HG03565 (cell line): Measurements from ENCODE around the gene SLC25A34.

Source experiments
- ATAC-seq: cut with Tn5 transposase; IDR thresholded peaks from one replicate; pipeline ENCODE4 v1.9.1; 2021; ENCODE audit warnings: mild to moderate bottlenecking, moderate library complexity; ENCODE audit not compliant: unreplicated experiment

Gene SLC25A34

DNA sequence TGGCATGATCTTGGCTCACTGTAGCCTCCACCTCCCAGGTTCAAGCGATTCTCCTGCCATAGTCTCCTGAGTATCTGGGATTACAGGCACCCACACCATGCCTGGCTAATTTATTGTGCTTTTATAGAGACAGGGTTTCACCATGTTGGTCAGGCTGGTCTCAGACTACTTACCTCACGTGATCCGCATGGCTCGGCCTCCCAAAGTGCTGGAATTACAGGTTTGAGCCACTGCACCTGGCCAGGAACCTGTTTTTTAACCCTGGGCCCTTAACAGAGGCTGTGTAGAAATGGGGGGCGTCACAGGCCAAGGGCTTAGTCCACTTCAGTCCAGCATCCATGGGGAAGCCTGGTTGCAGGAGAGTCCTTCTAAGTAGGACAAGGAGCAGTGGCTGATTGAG lies 31.9 kb downstream of the SLC25A34 start:
- ATAC-seq, result no peak

DNA sequence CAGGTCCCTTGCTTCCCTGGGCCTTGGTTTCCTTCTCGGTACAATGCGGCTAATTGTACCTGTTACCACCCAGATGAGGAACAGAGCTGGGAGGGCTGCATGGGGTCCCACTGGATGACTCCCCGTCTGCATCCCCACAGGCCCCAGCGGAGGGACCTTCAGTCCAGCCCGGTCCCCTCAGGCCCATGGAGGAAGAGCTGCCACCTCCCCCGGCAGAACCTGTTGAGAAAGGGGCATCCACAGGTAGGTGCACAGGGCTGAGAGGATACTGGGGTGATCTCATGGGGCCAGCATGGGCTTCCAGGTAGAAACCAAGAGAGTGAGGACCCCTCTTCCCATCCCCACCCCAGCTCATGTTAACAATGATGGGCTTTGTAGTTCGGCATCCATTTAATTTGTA lies 32.3 kb downstream of the SLC25A34 start:
- no peak for ATAC-seq

DNA sequence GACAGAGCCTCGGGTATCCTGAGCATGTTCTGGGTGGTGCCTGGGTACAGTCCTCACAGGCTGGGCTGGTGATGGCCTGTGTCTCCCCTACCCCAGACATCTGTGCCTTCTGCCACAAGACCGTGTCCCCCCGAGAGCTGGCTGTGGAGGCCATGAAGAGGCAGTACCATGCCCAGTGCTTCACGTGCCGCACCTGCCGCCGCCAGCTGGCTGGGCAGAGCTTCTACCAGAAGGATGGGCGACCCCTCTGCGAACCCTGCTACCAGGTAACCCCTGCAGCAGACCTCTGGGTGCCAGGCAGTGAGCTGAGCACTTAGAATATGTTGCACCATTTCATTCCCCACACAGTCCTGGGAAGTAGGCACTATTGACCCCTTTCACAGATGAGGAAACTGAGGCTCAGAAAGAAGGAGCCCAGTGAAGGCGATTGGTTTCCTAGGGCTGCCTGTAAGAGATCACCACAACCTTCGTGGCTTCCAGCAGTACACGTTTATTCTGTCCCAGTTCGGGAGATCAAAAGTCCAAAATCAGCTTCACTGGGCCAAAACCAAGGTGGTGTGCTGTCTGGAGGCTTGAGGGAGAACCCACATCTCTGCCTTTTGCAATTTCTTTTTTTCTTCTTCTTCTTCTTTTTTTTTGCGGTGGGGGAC lies 34.4 kb downstream of the SLC25A34 start:
- no peak for ATAC-seq

DNA sequence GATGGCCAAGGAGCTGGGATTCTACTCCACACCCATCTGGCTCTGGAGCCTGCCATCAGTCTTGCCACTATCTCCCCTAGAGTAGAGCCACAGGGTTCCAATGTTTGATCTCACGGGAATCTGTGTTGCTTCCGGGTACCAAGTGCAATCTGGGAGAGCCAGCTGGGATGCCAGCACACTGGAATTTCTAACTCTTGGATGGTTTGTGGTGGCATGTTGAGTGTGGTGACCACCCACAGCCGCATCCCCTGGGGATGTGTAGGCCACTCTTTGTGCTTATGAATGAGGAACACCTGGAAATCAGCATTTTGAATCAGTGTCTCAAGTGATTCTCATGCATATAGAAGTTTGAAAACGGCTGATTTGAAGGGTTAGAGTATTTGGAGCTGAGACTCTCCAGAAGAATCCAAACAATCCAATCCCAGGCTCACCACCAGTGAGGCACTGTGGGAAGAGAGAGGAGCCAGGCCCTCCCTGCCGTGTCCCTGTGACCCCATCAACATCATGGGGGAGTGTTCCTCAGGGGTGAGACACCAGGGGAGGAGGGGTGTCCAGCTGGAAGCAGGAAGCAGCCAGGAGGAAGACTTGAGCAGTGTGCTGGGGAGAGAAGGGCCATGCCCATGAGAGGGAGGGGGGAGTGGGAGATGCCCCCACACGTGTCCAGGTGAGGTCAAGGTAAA lies 35.9 kb downstream of the SLC25A34 start:
- no peak for ATAC-seq

DNA sequence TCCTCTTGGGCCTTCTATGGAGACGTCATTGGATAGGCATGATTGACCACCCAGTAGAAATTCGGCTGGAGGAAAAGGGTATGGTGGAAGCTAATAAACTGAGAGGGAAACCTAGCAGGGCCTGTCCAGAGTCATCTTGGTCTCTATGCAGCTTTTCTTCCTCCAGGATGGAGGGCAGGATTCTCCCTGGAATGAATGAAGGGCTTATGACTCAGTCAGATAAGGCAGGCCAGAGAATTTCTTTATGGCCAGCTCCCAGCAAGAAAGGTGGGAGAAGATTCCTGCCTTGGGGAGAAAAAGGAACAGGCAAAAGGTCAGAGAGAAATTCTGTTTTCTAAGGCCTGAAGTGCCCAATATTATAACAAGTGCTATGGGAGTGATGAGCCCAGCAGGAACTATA lies 39.6 kb downstream of the SLC25A34 start:
- no peak for ATAC-seq

DNA sequence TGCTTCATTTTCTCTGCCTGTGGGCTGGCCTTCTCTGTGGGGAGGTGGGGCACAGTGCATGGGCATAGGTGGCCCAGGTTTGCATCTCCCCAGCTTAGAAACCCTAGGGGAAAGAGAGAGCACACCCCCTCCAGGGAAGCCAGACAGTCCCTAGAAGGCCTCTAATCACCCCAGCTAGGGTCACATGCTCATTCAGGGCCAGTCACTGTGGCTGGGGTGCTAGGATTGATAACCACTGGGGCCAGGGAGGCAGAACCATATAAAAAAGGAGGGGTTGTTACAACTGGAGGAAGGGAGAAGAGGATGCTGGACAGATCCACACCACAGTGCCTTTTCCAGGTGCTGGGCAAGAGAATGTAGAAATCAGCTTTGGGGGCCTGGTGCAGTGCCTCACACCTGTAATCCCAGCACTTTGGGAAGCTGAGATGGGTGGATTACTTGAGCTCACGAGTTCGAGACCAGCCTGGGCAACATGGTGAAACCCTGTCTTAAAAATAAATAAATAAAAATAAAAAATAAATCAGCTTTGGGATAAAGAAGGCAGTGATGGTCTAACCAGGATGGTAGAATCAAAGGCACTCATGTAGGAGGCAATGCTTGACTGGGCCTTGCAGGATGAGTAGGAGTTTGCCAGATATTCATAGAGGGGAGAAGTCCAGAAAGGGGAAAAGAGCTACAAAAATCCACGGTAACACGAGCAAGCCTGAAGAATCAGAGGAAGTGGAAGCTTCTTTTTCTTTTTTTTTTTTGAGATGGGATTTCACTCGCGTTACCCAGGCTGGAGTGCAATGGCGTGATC lies 42.0 kb downstream of the SLC25A34 start:
- no peak for ATAC-seq

DNA sequence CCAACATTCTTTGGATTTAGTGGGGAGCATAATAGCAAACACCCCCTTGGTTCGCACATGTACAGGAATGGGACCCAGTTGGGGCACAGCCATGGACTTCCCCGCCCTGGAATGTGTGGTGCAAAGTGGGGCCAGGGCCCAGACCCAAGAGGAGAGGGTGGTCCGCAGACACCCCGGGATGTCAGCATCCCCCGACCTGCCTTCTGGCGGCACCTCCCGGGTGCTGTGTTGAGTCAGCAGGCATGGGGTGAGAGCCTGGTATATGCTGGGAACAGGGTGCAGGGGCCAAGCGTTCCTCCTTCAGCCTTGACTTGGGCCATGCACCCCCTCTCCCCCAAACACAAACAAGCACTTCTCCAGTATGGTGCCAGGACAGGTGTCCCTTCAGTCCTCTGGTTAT lies 49.6 kb downstream of the SLC25A34 start:
- ATAC-seq, result no peak

DNA sequence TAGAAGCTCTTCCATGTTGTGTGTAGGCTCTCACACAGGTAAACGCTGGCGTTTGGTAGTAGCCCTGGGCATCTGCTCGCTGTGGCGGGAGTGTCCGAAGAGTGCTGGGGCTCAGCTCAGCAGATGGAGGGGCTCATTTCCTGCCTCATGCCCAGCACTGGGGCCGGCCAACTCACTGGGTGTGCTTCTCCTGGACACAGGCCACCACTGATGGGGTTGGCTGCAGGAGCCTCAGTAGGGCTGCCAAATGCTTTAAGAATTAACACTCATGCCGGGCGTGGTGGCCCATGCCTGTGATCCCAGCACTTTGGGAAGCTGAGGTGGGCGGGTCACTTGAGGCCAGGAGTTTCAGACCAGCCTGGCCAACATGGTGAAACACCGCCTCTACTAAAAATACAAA lies 50.5 kb downstream of the SLC25A34 start:
- ATAC-seq, result no peak

DNA sequence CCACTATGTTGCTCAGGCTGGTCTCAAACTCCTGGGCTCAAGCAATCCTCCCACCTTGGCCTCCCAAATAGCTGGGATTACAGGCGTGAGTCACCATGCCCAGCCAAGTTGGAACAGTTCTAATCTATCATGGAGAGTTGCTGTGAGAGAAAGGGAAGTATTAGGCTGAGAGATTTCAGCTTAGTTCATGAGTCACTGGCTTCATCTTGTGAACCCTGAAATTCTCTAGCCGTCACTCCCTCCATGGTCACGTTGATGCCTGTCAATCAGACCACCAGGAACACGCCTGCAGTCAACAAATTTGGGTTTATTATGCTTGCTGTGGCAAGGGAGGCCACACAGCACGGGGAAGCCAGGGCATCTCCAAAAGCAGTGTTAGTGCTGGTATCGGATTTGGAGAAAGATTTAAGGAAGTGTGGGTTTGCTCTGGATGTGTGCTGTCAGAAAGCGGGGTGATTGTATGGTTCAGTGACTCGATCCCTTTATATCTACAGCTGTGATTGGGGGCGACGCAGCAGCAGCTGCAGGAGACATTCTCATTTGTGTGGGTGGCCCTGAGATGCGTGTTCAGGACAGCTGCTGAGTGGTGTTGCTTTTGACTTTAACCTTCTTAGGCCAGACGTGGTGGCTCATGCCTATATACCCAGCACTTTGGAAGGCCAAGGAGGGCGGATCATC lies 52.7 kb downstream of the SLC25A34 start:
- ATAC-seq, result no peak
